GM21825 (cell line): ENCODE results near the gene ACOXL.
A peak's percentile ranks its signal among the peaks of the same experiment; 100 is the strongest.

Experiments used
- ATAC-seq: cut with Tn5 transposase; IDR thresholded peaks from one replicate; pipeline ENCODE4 v1.9.1; 2021; ENCODE audit warnings: mild to moderate bottlenecking, moderate library complexity; ENCODE audit not compliant: unreplicated experiment

Gene ACOXL

GRCh38 chr2:110718382-110718781, 14.0 kb upstream of the ACOXL start:
- ATAC-seq = no peak

GRCh38 chr2:110718990-110719389, 13.4 kb upstream of the ACOXL start:
- no peak for ATAC-seq

GRCh38 chr2:110720547-110720946, 11.8 kb upstream of the ACOXL start:
- no peak for ATAC-seq

- ATAC-seq = no peak
Measured at GRCh38 chr2:110724820-110725219, 7.6 kb upstream of the ACOXL start.

- no peak for ATAC-seq
Measured at GRCh38 chr2:110725370-110725769, 7.0 kb upstream of the ACOXL start.

- no peak for ATAC-seq
Measured at GRCh38 chr2:110725859-110726258, 6.5 kb upstream of the ACOXL start.

GRCh38 chr2:110726285-110726684, 6.1 kb upstream of the ACOXL start:
- no peak for ATAC-seq

- ATAC-seq = no peak
Measured at GRCh38 chr2:110727923-110728322, 4.5 kb upstream of the ACOXL start.

GRCh38 chr2:110729106-110729505, 3.3 kb upstream of the ACOXL start:
- no peak for ATAC-seq

- no peak for ATAC-seq
Measured at GRCh38 chr2:110731064-110731463, 1.3 kb upstream of the ACOXL start.

GRCh38 chr2:110735366-110735765, 3.0 kb downstream of the ACOXL start:
- no peak for ATAC-seq

GRCh38 chr2:110737783-110738182, 5.4 kb downstream of the ACOXL start:
- ATAC-seq = no peak

GRCh38 chr2:110740747-110741349, 8.5 kb downstream of the ACOXL start:
- ATAC-seq = no peak

- ATAC-seq = no peak
Measured at GRCh38 chr2:110741491-110741980, 9.2 kb downstream of the ACOXL start.

- ATAC-seq = no peak
Measured at GRCh38 chr2:110742412-110742811, 10.0 kb downstream of the ACOXL start.

- no peak for ATAC-seq
Measured at GRCh38 chr2:110743600-110743999, 11.2 kb downstream of the ACOXL start.

GRCh38 chr2:110744429-110744828, 12.1 kb downstream of the ACOXL start:
- ATAC-seq = no peak

- no peak for ATAC-seq
Measured at GRCh38 chr2:110745048-110745447, 12.7 kb downstream of the ACOXL start.

- no peak for ATAC-seq
Measured at GRCh38 chr2:110746586-110747521, 14.5 kb downstream of the ACOXL start.

GRCh38 chr2:110747522-110748488, 15.4 kb downstream of the ACOXL start:
- no peak for ATAC-seq

- ATAC-seq = peak; percentile 97
Measured at GRCh38 chr2:110748489-110748867, 16.1 kb downstream of the ACOXL start.
